RWPE2 (cell line): ENCODE data around the gene EVC.

Source experiments
- ATAC-seq: fragments of 200-7000 bp; cut with Tn5 transposase; 3 replicates; pipeline ENCODE4 v1.9.1; 2021; ENCODE audit warnings: low read depth
- DNase-seq: peaks from one replicate; pipeline ENCODE4 v3.0.0-alpha.2; 2020; ENCODE audit warnings: low spot score
- H3K27ac ChIP-seq: fragments of 450-650 bp; 2 replicates; pipeline ENCODE4 v1.5.1; 2017; ENCODE audit warnings: mild to moderate bottlenecking; ENCODE audit not compliant: poor library complexity, severe bottlenecking
- H3K27me3 ChIP-seq: fragments of 250-450 bp; sonication (Bioruptor Pico); 2 replicates; pipeline ENCODE4 v1.5.1; 2021; ENCODE audit warnings: mild to moderate bottlenecking, moderate library complexity; ENCODE audit not compliant: insufficient read depth, poor library complexity, severe bottlenecking
- H3K36me3 ChIP-seq: fragments of 250-450 bp; sonication (Bioruptor Pico); 2 replicates; pipeline ENCODE4 v1.5.1; 2020; ENCODE audit warnings: low read depth, mild to moderate bottlenecking, moderate library complexity
- H3K4me1 ChIP-seq: fragments of 250-450 bp; sonication (Bioruptor Pico); 2 replicates; pipeline ENCODE4 v1.5.1; 2021; ENCODE audit warnings: mild to moderate bottlenecking, moderate library complexity; ENCODE audit not compliant: insufficient read depth, poor library complexity, severe bottlenecking
- H3K4me3 ChIP-seq: fragments of 250-450 bp; sonication (Bioruptor Pico); 2 replicates; pipeline ENCODE4 v1.5.1; 2021; ENCODE audit warnings: mild to moderate bottlenecking, moderate library complexity; ENCODE audit not compliant: severe bottlenecking
- H3K9me3 ChIP-seq: fragments of 250-450 bp; sonication (Bioruptor Pico); 2 replicates; pipeline ENCODE4 v1.5.1; 2021; ENCODE audit warnings: mild to moderate bottlenecking, moderate library complexity; ENCODE audit not compliant: severe bottlenecking
- TF ChIP-seq, protein P1 (sequence below): fragments of 450-650 bp; IDR thresholded peaks from one replicate; pipeline ENCODE4 v1.5.1; 2017; ENCODE audit warnings: mild to moderate bottlenecking, moderate library complexity; ENCODE audit not compliant: poor library complexity, severe bottlenecking

The EVC gene

DNA sequence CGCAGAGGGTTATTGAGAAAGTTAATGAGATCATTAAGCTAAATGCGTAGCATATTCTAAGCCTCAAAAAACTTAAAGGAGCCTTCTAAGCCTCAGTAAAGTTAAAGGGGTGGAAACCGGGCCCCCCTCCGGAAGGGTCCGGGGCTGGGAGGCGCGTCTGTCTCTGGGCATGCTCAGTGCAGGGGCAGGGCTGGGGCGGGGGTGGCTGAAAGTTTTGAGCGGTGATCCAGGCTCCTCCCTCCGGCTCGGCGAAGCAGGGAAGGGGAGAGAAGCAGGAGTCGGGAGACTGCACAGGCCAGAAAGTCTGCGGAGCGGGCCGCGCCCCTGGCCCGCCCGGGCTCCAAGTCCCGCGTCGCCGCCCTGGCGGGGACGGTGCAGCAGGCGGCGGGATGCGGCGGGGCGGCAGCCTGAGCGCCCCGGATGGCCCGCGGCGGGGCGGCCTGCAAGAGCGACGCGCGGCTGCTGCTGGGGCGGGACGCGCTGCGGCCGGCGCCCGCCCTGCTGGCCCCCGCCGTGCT, at the start of gene EVC:
Gene EVC, plus strand, starts transcription at position 241 of the 518 bp plus-strand sequence. Its CDS starts 180 bp downstream, at position 421.
- Histone ChIP-seq H3K27ac (peak within 1 kb of the TSS; percentile 62), H3K4me3 (peak within 1 kb of the TSS; percentile 62), H3K9me3 (peaks cover 3% of the 10 kb centered on the region), H3K36me3 (peaks cover 14% of the 10 kb centered on the region), H3K27me3 (no peaks in the 10 kb centered on the region), H3K4me1 (peaks cover 18% of the 10 kb centered on the region)
- peak; percentile 77 for ATAC-seq
- DNase-seq, result peak; percentile 84
- TF ChIP-seq, protein P1, sequence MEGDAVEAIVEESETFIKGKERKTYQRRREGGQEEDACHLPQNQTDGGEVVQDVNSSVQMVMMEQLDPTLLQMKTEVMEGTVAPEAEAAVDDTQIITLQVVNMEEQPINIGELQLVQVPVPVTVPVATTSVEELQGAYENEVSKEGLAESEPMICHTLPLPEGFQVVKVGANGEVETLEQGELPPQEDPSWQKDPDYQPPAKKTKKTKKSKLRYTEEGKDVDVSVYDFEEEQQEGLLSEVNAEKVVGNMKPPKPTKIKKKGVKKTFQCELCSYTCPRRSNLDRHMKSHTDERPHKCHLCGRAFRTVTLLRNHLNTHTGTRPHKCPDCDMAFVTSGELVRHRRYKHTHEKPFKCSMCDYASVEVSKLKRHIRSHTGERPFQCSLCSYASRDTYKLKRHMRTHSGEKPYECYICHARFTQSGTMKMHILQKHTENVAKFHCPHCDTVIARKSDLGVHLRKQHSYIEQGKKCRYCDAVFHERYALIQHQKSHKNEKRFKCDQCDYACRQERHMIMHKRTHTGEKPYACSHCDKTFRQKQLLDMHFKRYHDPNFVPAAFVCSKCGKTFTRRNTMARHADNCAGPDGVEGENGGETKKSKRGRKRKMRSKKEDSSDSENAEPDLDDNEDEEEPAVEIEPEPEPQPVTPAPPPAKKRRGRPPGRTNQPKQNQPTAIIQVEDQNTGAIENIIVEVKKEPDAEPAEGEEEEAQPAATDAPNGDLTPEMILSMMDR, result no peak

DNA sequence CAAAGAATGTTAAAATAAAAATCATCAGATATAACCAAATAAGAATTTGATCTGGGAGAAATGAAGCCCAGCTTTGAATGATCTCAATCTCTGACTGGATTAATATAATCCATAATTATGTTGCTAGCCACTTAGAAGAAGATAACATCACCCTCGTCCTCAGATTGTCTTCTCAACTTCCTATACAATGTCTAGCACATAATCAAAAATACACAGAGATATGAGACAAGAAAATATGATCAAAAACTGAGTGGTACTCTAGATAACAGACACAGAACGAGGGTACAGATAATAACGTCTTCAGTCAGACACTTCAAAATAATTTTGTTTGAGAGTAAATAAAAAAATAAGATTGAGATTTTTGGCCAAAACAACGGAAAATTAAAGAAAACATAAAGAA, 49.8 kb upstream of the EVC start:
- H3K27ac ChIP-seq, result no peak overlapping the region
- no peaks in the 10 kb centered on the region for H3K27me3 ChIP-seq
- DNase-seq, result no peak
- H3K9me3 ChIP-seq, result no peaks in the 10 kb centered on the region
- no peak for ATAC-seq
- peaks cover 38% of the 10 kb centered on the region for H3K36me3 ChIP-seq
- no peak overlapping the region for H3K4me3 ChIP-seq
- H3K4me1 ChIP-seq, result no peaks in the 10 kb centered on the region
- TF ChIP-seq, protein P1, result no peak

DNA sequence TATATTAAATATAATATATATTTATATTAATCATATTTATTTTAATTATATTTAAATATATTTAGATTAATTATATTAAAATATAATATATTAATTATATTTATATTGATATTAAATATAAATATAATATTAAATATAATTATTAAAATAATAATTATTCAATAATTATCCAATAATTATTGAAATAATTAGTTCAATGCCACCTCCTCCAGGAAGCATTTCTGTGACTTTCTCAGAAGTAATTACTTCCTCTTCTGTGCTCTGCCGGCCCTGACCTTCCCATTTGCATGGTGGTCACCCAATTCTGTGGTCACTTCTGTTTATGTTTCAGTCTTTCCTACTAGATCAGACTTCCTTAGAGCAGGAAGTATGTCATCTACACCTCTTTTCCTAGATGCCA, 48.4 kb upstream of the EVC start:
- Histone ChIP-seq H3K27ac (no peak overlapping the region), H3K36me3 (peaks cover 38% of the 10 kb centered on the region), H3K4me1 (no peaks in the 10 kb centered on the region), H3K27me3 (no peaks in the 10 kb centered on the region), H3K4me3 (no peak overlapping the region), H3K9me3 (no peaks in the 10 kb centered on the region)
- TF ChIP-seq, protein P1, result no peak
- no peak for DNase-seq
- ATAC-seq, result no peak

DNA sequence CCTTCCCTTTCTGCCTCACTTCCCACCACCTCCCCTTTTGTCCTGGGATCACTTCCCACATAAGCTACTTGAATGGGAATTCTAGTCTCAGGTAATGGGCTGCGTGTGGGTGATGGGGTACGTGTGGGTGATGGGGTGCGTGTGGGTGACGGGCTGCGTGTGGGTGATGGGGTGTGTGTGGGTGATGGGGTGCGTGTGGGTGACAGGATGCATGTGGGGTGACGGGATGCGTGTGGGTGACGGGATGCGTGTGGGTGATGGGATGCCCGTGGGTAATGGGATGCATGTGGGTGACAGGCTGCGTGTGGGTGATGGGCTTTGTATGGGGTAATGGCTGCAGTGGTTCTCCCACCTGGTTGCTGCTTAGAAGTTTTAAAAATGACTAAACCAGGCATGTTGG, 46.2 kb upstream of the EVC start:
- Histone ChIP-seq H3K9me3 (no peaks in the 10 kb centered on the region), H3K27me3 (no peaks in the 10 kb centered on the region), H3K4me3 (no peak overlapping the region), H3K27ac (no peak overlapping the region), H3K4me1 (no peaks in the 10 kb centered on the region), H3K36me3 (peaks cover 24% of the 10 kb centered on the region)
- no peak for DNase-seq
- ATAC-seq, result no peak
- TF ChIP-seq, protein P1, result no peak

DNA sequence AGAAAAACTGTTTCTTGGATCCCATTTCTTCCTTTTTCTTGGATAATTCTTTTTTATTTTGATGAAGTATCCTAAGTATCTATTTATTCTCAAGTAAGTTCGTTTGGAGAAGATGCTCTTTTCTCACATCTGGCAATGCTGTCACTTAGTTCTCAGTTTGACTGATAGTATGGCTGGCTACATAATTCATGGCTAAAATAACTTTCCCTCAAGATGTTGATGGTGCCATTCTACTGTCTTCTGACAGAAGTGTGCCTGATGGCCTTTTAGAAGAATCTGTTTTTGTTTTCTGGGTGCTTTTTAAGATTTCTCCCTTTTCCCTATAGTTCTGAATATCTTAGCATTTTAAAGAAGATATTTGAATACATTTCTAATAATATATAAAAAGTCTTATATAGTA, 44.3 kb upstream of the EVC start:
- no peaks in the 10 kb centered on the region for H3K4me1 ChIP-seq
- no peak overlapping the region for H3K4me3 ChIP-seq
- no peaks in the 10 kb centered on the region for H3K27me3 ChIP-seq
- no peak for ATAC-seq
- no peak for DNase-seq
- H3K9me3 ChIP-seq, result no peaks in the 10 kb centered on the region
- TF ChIP-seq, protein P1, result no peak
- H3K27ac ChIP-seq, result no peak overlapping the region
- H3K36me3 ChIP-seq, result peaks cover 14% of the 10 kb centered on the region
